ENCODE measurements around the gene CNTNAP5.

CNTNAP5 gene

GRCh38 chr2:124213977-124214587 is 189.0 kb downstream of the CNTNAP5 start:
- TF ChIP-seq, protein P1, sequence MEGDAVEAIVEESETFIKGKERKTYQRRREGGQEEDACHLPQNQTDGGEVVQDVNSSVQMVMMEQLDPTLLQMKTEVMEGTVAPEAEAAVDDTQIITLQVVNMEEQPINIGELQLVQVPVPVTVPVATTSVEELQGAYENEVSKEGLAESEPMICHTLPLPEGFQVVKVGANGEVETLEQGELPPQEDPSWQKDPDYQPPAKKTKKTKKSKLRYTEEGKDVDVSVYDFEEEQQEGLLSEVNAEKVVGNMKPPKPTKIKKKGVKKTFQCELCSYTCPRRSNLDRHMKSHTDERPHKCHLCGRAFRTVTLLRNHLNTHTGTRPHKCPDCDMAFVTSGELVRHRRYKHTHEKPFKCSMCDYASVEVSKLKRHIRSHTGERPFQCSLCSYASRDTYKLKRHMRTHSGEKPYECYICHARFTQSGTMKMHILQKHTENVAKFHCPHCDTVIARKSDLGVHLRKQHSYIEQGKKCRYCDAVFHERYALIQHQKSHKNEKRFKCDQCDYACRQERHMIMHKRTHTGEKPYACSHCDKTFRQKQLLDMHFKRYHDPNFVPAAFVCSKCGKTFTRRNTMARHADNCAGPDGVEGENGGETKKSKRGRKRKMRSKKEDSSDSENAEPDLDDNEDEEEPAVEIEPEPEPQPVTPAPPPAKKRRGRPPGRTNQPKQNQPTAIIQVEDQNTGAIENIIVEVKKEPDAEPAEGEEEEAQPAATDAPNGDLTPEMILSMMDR (conservative IDR thresholded peaks at IDR 0.05; ENCODE audit: low read depth, low read length): no peak
- no peak overlapping the region for H3K4me3 ChIP-seq (ENCODE audit: low read length)
- DNase-seq (ENCODE audit: low read depth): no peak

DNA sequence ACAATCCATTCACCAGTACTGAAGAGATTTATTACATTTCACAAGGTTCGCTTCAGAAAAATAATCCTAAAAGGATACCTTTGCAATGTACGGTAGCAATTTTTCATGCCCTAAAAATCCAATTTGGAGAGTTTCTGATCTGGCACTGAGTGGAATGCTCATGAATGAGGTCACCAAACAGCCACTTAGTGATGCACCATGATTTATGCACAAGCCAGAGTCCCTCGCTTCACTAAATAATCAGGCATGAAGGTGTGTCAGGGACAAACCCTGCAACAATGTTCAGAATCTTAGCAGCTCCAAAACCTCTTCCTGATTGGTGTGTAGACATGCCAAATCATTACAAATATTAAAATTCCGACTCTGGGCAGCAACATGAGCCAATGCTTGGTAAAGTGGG is 221.1 kb downstream of the CNTNAP5 start:
- no peak overlapping the region for H3K4me3 ChIP-seq (ENCODE audit: low read length)
- no peak for DNase-seq (ENCODE audit: low read depth)
- TF ChIP-seq, protein P1 (conservative IDR thresholded peaks at IDR 0.05; ENCODE audit: low read depth, low read length): no peak

- DNase-seq (ENCODE audit: low read depth): no peak
- H3K4me3 ChIP-seq (ENCODE audit: low read length): no peak overlapping the region
- TF ChIP-seq, protein P1 (conservative IDR thresholded peaks at IDR 0.05; ENCODE audit: low read depth, low read length): no peak
Measured at GRCh38 chr2:124248386-124248785, 223.3 kb downstream of the CNTNAP5 start.

DNA sequence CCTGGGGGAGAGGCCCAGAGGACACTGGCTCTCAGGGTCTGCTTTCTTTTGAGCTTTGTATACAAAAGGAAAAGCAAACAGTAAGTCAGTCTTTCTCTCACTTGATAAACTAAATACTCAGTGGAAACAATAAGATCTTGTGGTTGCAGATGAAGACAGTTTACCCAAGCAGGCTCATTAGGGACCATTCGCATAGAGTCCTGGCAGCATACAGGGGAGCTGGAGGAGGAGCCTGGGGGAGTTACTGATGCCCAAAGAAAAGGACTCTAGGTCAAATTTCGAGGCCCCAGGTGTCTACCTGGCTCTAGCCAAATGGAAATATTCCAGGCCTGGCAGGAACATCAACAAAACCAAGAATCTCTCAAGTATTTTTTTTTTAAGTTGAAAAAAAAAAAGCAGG is 225.3 kb downstream of the CNTNAP5 start:
- H3K4me3 ChIP-seq (ENCODE audit: low read length): no peak overlapping the region
- DNase-seq (ENCODE audit: low read depth): no peak
- TF ChIP-seq, protein P1 (conservative IDR thresholded peaks at IDR 0.05; ENCODE audit: low read depth, low read length): no peak

- TF ChIP-seq, protein P1 (conservative IDR thresholded peaks at IDR 0.05; ENCODE audit: low read depth, low read length): no peak
- no peak overlapping the region for H3K4me3 ChIP-seq (ENCODE audit: low read length)
- no peak for DNase-seq (ENCODE audit: low read depth)
Measured at GRCh38 chr2:124254621-124255020, 229.5 kb downstream of the CNTNAP5 start.

GRCh38 chr2:124257120-124257519 is 232.0 kb downstream of the CNTNAP5 start:
- TF ChIP-seq, protein P1 (conservative IDR thresholded peaks at IDR 0.05; ENCODE audit: low read depth, low read length): no peak
- no peak overlapping the region for H3K4me3 ChIP-seq (ENCODE audit: low read length)
- DNase-seq (ENCODE audit: low read depth): no peak

- TF ChIP-seq, protein P1 (conservative IDR thresholded peaks at IDR 0.05; ENCODE audit: low read depth, low read length): no peak
Measured at GRCh38 chr2:124258140-124258880, 233.2 kb downstream of the CNTNAP5 start.

More at GRCh38 chr2:124258140-124258880, 233.2 kb downstream of the CNTNAP5 start:
- DNase-seq (ENCODE audit: low read depth): no peak
- no peak overlapping the region for H3K4me3 ChIP-seq (ENCODE audit: low read length)
